Osteocyte (in vitro differentiated cells): ENCODE measurements around the gene HRCT1. TPM values are rescaled to one million over a fixed set of nuclear protein-coding genes. Genes with fewer than 3 reads are reported as not detected.

Experiments
- DNase-seq: peaks from one replicate; pipeline ENCODE4 v3.0.0; 2021; ENCODE audit warnings: mixed read lengths; ENCODE audit not compliant: unreplicated experiment; ENCODE audit errors: extremely low spot score
- H3K27ac Mint-ChIP-seq: one replicate; pipeline ENCODE4 v1.8.0; 2021; ENCODE audit warnings: mild to moderate bottlenecking, mixed read lengths; ENCODE audit not compliant: unreplicated experiment
- H3K27me3 Mint-ChIP-seq: one replicate; pipeline ENCODE4 v1.8.0; 2021; ENCODE audit warnings: mixed read lengths; ENCODE audit not compliant: unreplicated experiment
- H3K36me3 Mint-ChIP-seq: one replicate; pipeline ENCODE4 v1.8.0; 2021; ENCODE audit warnings: mixed read lengths; ENCODE audit not compliant: unreplicated experiment
- H3K4me1 Mint-ChIP-seq: one replicate; pipeline ENCODE4 v1.8.0; 2021; ENCODE audit warnings: mixed read lengths; ENCODE audit not compliant: unreplicated experiment
- H3K4me3 Mint-ChIP-seq: one replicate; pipeline ENCODE4 v1.8.0; 2021; ENCODE audit warnings: mild to moderate bottlenecking, moderate library complexity, mixed read lengths; ENCODE audit not compliant: unreplicated experiment
- H3K9me3 Mint-ChIP-seq: one replicate; pipeline ENCODE4 v1.8.0; 2021; ENCODE audit warnings: mixed read lengths; ENCODE audit not compliant: unreplicated experiment
- CTCF ChIP-seq: fragments of 200-600 bp; sonication (generic); IDR thresholded peaks from 2 replicates; pipeline ENCODE4 v1.5.0; 2021; ENCODE audit warnings: antibody characterized with exemption, mild to moderate bottlenecking, moderate library complexity
- total RNA-seq: library from RNA; stranded (reverse); gene quantifications from 2 replicates; pipeline ENCODE4 v1.2.1, GENCODE V29; 2021

Gene HRCT1
- total RNA-seq, 1 donor from 2014 or later = 3.7 TPM

GRCh38 chr9:35907711-35908503 lies 1.9 kb downstream of the HRCT1 start:
- Mint-ChIP-seq H3K27ac (peak overlapping the region; percentile 98), H3K36me3 (no peaks in the 10 kb centered on the region), H3K4me3 (peak overlapping the region; percentile 48), H3K27me3 (no peaks in the 10 kb centered on the region), H3K9me3 (no peaks in the 10 kb centered on the region), H3K4me1 (peaks cover 85% of the 10 kb centered on the region)
- no peak for TF ChIP-seq CTCF
- DNase-seq = peak; percentile 90

- Mint-ChIP-seq H3K27me3 (no peaks in the 10 kb centered on the region), H3K27ac (peak overlapping the region; percentile 98), H3K9me3 (no peaks in the 10 kb centered on the region), H3K36me3 (no peaks in the 10 kb centered on the region), H3K4me1 (peaks cover 81% of the 10 kb centered on the region), H3K4me3 (peak overlapping the region; percentile 10)
- no peak for DNase-seq
- no peak for TF ChIP-seq CTCF
Measured at GRCh38 chr9:35908504-35909125, 2.6 kb downstream of the HRCT1 start.

GRCh38 chr9:35909274-35909673 lies 3.3 kb downstream of the HRCT1 start, which contains the start of gene SPAAR:
SPAAR (plus strand) TSS chr9:35909490; CDS start chr9:35910464, 974 bp downstream.
- H3K36me3 Mint-ChIP-seq = no peaks in the 10 kb centered on the region
- no peak for DNase-seq
- peaks cover 75% of the 10 kb centered on the region for H3K4me1 Mint-ChIP-seq
- H3K4me3 Mint-ChIP-seq = peak within 1 kb of the TSS; percentile 10
- no peaks in the 10 kb centered on the region for H3K27me3 Mint-ChIP-seq
- no peaks in the 10 kb centered on the region for H3K9me3 Mint-ChIP-seq
- TF ChIP-seq CTCF = no peak
- peak within 1 kb of the TSS; percentile 98 for H3K27ac Mint-ChIP-seq

GRCh38 chr9:35909687-35910612 lies 3.9 kb downstream of the HRCT1 start:
- H3K9me3 Mint-ChIP-seq = no peaks in the 10 kb centered on the region
- H3K27ac Mint-ChIP-seq = peak overlapping the region; percentile 98

More at GRCh38 chr9:35909687-35910612, 3.9 kb downstream of the HRCT1 start:
- TF ChIP-seq CTCF = no peak
- Mint-ChIP-seq H3K4me1 (peaks cover 68% of the 10 kb centered on the region), H3K36me3 (no peaks in the 10 kb centered on the region), H3K4me3 (no peak overlapping the region), H3K27me3 (no peaks in the 10 kb centered on the region)
- DNase-seq = no peak
